ENCODE measurements around the gene RHBDD1.

The RHBDD1 gene

DNA sequence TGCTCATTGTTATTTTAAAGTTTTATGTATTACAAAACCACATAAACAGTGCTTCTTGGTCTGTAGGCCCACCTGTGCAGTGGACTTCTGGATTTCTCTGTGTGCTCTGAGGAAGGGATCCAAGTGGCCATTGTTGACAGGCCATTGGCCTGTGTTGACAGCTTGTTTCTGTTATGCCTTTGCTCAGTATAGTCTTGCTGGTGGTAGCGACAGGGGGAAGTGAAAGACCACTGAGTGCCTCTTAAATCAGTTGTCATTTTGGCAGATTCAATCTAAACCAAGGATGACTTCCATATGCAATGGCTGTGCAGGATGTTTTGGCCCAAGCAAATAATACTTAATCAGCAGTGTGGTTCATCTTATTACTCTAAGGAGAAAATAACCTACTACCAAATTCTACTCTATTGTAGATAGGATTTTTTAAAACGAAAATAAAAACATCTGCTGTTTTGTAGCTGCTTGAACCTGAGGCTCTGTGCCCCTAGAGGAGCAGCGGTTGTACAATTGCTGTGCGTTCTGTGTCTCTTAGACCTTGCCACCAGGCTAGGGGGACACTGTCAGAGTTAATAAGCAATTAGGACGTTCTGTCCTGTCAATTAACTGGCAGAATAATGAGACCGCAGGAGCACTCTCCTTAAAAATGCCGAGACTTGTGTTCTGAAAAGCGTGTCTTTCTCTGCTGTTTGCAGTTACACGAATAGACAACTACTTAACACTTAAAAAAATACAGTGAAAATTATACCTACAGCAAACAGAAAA is 108.2 kb downstream of the RHBDD1 start:
- no peak overlapping the region for H3K4me3 ChIP-seq (ENCODE audit: low read depth, low read length)
- no peak for DNase-seq (ENCODE audit: low read depth)
- TF ChIP-seq, protein P1, sequence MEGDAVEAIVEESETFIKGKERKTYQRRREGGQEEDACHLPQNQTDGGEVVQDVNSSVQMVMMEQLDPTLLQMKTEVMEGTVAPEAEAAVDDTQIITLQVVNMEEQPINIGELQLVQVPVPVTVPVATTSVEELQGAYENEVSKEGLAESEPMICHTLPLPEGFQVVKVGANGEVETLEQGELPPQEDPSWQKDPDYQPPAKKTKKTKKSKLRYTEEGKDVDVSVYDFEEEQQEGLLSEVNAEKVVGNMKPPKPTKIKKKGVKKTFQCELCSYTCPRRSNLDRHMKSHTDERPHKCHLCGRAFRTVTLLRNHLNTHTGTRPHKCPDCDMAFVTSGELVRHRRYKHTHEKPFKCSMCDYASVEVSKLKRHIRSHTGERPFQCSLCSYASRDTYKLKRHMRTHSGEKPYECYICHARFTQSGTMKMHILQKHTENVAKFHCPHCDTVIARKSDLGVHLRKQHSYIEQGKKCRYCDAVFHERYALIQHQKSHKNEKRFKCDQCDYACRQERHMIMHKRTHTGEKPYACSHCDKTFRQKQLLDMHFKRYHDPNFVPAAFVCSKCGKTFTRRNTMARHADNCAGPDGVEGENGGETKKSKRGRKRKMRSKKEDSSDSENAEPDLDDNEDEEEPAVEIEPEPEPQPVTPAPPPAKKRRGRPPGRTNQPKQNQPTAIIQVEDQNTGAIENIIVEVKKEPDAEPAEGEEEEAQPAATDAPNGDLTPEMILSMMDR (conservative IDR thresholded peaks at IDR 0.05; ENCODE audit: low read depth, low read length), result no peak

DNA sequence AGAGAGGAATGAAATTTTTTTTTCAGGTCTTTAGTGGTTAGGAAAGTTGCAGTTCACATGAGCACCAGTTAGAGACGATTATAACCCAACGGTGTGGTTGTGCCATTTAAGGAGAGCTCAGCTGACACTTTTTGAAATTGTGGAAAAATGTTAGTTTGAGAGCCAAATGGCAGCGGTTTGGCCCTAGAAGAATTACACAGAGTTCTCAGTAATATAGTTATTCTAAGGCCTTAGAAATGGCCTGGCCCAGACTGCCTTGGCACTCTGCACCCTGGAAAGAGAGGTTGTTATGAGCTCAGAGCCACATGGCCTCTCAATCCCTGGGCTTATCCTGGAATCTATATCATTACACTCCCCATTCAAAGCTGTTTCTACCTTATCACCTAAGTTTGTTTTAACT is 117.4 kb downstream of the RHBDD1 start:
- H3K4me3 ChIP-seq (ENCODE audit: low read depth, low read length), result no peak overlapping the region
- DNase-seq (ENCODE audit: low read depth), result no peak
- TF ChIP-seq, protein P1 (conservative IDR thresholded peaks at IDR 0.05; ENCODE audit: low read depth, low read length), result no peak

DNA sequence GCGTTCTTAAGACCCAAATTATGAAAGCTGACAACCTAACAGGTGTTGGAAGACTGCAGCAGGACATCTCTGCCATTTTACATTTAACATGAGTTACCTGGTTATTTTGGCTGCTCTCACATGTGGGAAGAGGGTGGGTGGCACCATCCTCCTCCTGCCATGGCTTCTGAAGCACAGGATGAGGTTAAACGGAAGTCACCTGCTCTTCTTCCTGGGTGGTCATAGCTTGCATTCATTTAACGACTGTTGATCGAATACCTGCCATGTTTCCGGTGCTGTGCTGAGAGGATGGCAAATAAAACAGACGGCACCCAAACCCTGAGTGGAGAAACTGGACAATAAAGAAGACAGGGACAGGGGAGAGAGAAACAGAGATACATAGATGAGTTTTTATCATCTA is 118.0 kb downstream of the RHBDD1 start:
- DNase-seq (ENCODE audit: low read depth), result no peak
- H3K4me3 ChIP-seq (ENCODE audit: low read depth, low read length), result no peak overlapping the region
- TF ChIP-seq, protein P1 (conservative IDR thresholded peaks at IDR 0.05; ENCODE audit: low read depth, low read length), result no peak

DNA sequence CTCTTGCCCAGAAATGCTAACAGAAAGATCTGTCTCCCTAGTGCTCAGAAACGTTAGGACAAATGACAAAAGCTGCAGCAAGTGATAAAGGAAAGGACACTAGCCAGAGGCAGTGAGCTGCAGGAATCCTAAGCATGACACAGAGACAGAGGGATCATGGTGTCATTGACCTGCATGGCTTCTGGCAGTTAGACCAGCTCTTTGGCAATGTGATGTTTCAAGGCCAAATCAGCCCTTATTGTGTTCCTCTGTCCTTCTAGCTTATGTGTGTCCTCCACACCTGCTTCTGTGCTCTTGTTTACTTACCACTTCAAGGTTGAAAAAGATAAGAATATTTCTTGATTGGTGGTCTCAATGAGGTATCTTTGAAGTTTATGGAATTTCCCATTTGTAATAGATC is 120.8 kb downstream of the RHBDD1 start:
- no peak overlapping the region for H3K4me3 ChIP-seq (ENCODE audit: low read depth, low read length)
- no peak for DNase-seq (ENCODE audit: low read depth)
- TF ChIP-seq, protein P1 (conservative IDR thresholded peaks at IDR 0.05; ENCODE audit: low read depth, low read length), result no peak

DNA sequence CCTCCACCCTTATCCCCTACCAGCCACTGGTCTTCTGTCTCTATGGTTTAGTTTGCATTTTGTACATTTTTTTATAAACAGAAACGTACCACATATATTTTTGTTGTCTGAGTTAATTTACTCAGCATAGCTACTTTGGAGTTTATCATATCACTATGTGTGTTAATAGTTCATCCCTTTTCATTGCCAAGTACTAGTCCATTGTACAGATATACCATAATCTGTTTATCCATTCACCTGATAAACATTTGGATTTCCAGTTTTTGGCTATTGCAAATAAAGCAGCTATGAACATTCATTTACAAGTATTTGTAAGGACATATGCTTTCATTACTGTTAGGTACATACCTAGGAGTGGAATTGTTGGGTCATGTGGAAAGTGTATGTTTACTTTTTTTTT is 123.6 kb downstream of the RHBDD1 start:
- TF ChIP-seq, protein P1 (conservative IDR thresholded peaks at IDR 0.05; ENCODE audit: low read depth, low read length), result no peak
- H3K4me3 ChIP-seq (ENCODE audit: low read depth, low read length), result no peak overlapping the region
- DNase-seq (ENCODE audit: low read depth), result no peak

DNA sequence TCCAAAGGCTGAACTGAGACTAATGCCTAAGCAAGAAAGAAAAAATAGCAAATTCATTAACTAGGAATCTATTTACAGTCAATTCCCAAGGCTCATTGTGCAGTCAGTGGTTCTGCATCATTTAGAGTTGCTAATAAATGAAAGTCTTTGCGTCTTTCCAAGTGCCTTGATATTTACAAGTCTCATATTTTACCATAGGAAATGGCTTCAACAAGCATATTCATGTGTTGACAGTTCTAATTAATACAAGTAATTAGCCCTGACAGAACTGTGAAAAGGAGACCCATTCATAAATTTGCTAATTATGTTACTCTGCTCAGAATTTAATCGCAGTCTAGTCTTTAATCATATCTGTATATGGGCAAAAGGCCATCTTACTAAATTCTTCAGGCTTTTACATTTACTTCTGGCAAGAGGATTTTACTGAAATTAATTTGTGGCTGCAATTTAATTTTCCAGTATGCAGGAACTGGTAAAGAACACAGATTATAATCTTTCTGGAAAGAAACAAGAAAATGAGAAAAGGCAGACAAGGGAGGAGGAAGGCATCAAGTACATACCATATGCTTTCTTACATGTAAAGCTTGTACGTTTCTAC is 126.4 kb downstream of the RHBDD1 start:
- no peak overlapping the region for H3K4me3 ChIP-seq (ENCODE audit: low read depth, low read length)
- DNase-seq (ENCODE audit: low read depth), result no peak
- TF ChIP-seq, protein P1 (conservative IDR thresholded peaks at IDR 0.05; ENCODE audit: low read depth, low read length), result no peak

DNA sequence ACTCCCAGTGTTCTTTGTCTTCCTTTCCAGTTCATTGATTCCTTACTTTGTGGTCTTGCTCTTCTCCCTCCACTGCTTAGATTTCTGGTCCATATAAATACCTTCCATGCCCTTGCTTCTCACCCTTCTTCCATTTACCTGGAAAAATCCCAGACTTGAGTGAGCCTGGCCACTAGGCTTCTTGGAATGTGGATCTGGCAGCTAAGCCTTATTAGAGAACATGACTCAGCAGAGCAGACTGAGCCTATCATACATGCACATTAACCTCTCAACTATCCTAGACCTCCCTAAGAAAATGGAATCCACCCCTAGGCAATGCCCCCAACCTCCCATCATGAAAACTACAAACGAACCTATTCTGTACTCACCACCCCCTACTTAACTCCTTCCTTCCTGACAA is 127.7 kb downstream of the RHBDD1 start:
- TF ChIP-seq, protein P1 (conservative IDR thresholded peaks at IDR 0.05; ENCODE audit: low read depth, low read length), result peak; percentile 6
- H3K4me3 ChIP-seq (ENCODE audit: low read depth, low read length), result no peak overlapping the region
- DNase-seq (ENCODE audit: low read depth), result peak; percentile 61

Data from choroid plexus epithelial cell (primary cell).